Fibroblast of lung (primary cell): Measurements from ENCODE around the gene MAK.

Experiments used
- EZH2 ChIP-seq: IDR thresholded peaks from 2 replicates; pipeline ENCODE4 v1.5.1; 2012; ENCODE audit warnings: low read length, control low read depth, mild to moderate bottlenecking; ENCODE audit errors: missing control alignments
- TF ChIP-seq, protein P1 (sequence below), 2 donors: IDR thresholded peaks in 1 of 2; conservative IDR thresholded peaks in 1 of 2; 1 replicate in 1 of 2; 2 replicates in 1 of 2; pipeline ENCODE4 v1.5.1; 2011 to 2012; ENCODE audit warnings: low read length in 2 of 2, control low read depth in 1 of 2, inconsistent platforms in 1 of 2, low read depth in 1 of 2, mild to moderate bottlenecking in 1 of 2

DNA sequence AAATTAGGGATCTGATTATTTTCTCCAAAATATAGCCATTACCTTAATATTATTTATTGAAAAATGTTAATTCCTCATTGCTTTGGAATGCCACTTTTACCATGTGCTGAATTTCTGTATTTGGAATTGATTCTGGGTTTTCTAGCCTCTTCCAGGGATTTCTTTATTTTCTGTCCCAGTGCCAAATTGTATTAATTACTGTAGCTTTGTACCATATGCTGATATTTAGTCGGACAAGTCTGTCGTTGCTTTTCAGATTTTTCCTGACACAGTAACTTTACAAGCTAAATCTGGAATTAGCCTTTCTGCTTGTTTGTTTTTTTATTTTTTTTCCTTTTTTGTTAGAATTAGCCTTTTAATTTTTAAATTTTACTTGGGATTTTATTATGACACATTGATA is 101.6 kb downstream of the MAK start:
- TF ChIP-seq EZH2: no peak
- TF ChIP-seq, protein P1, sequence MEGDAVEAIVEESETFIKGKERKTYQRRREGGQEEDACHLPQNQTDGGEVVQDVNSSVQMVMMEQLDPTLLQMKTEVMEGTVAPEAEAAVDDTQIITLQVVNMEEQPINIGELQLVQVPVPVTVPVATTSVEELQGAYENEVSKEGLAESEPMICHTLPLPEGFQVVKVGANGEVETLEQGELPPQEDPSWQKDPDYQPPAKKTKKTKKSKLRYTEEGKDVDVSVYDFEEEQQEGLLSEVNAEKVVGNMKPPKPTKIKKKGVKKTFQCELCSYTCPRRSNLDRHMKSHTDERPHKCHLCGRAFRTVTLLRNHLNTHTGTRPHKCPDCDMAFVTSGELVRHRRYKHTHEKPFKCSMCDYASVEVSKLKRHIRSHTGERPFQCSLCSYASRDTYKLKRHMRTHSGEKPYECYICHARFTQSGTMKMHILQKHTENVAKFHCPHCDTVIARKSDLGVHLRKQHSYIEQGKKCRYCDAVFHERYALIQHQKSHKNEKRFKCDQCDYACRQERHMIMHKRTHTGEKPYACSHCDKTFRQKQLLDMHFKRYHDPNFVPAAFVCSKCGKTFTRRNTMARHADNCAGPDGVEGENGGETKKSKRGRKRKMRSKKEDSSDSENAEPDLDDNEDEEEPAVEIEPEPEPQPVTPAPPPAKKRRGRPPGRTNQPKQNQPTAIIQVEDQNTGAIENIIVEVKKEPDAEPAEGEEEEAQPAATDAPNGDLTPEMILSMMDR (conservative IDR thresholded peaks at IDR 0.05 in 1 of 2, IDR thresholded peaks at IDR 0.05 in 1 of 2; ENCODE audit: low read depth in 1 of 2, low read length in 2 of 2): no peak
